ENCODE results near the gene ZBTB32. TPM values are rescaled to one million over a fixed set of nuclear protein-coding genes. Genes with fewer than 3 reads are reported as not detected.
A peak's percentile ranks its signal among the peaks of the same experiment; 100 is the strongest.

Gene ZBTB32
- total and polyA plus RNA-seq, 2 of the 8 experiments (the other 6 are each of a cell fraction or from before 2014, with no cell fraction given) = 0.11 to 0.50 TPM

DNA sequence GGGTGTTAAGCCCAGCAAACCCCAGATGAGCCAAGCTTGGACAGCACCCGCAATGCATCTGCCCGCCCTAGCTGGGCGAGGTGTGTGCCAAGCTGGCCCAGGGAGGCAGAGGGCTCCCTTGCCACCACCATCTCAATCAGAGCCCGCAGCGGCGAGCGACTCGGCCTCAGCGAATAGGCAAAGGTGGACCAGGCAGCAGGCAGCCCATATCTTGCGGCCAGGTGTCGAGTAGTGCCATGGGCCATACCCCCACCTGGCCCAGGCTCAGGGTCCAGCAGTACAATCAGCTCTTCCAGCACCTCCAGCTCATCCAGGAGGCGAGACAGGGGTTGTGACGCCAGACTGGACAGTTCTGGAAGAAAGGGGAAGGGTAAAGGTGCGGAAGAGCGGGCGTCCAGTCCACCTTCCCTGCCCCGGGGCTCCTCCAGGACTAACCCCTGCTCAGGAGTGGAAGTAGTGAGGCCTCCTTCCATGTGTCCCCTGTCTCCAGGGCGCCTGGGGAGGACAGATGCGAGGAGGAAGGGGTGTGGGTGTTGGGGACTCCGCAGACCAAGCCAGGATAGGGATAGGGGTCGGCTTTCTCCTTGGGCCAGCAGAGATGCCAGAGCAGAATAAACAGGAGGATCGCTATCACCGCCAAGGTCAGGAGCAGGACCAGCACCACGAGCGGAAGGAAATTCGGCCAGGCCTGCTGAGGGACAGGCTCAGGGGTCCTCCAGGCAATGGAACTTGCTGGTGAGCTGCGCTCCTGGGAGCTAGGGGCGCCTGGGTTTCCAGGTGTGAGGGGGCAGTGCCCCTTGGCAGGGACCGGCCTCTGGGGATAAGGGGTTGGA lies 35.1 kb downstream of the ZBTB32 start:
- no peak overlapping the region for H3K14ac ChIP-seq (ENCODE audit: insufficient read length)
- H2BK20ac ChIP-seq (ENCODE audit: low read length) = no peak overlapping the region
- no peaks in the 10 kb centered on the region; the same call in 1 of the 2 replicates for H3K79me1 ChIP-seq (ENCODE audit: low read depth, low read length)
- H3K79me2 ChIP-seq (ENCODE audit: control insufficient read depth in 1 of 2, insufficient read depth in 2 of 2, low read length in 2 of 2) = no peaks in the 10 kb centered on the region
- H4K91ac ChIP-seq (replicated peaks; ENCODE audit: insufficient read length, low read length) = no peak overlapping the region
- ChIA-PET CTCF (ENCODE audit: partially characterized antibody) (interaction anchor here (1.2 to 8.9 kb wide), 6 partner anchors 16 to 138 kb away, joined by 5 to 80 read pairs (median 5); no protein-coding TSS in a partner anchor), POLR2A (ENCODE audit: partially characterized antibody) (interaction anchor here (0.6 to 7.6 kb wide), 18 partner anchors 8 to 244 kb away, joined by 3 to 54 read pairs (median 6); partner anchors contain the start of genes APLP1, COX6B1, HSPB6 and LIN37)
- no peak overlapping the region for H3K27ac ChIP-seq (ENCODE audit: low read depth, low read length)
- H4K8ac ChIP-seq (ENCODE audit: extremely low read depth, insufficient read depth, low read length) = peak overlapping the region; percentile 65; the same call in 1 of the 2 replicates
- no peak overlapping the region for H2BK12ac ChIP-seq (ENCODE audit: low read depth, low read length)
- H2AFZ ChIP-seq (ENCODE audit: low read length) = no peak overlapping the region
- WGBS, 2 experiments (ENCODE audit: extremely low coverage in 1 of 2, insufficient coverage in 1 of 2, insufficient read length in 1 of 2, insufficient replicate concordance in 2 of 2, low coverage in 1 of 2, low lambda C conversion rate in 2 of 2, missing lambda C conversion rate in 1 of 2) = 79% methylated on average over 29 of the region's 29 CpGs; no CpG with 5 or more reads in 1 of the 2 experiments
- H3K36me3 ChIP-seq (ENCODE audit: control insufficient read depth in 2 of 4, insufficient read depth in 4 of 4, low read length in 3 of 4) = peaks cover 11 to 25% (median 18%) of the 10 kb centered on the region in 4 experiments; a peak in 6 of 8 replicates
- H3K9me3 ChIP-seq (ENCODE audit: insufficient read depth in 2 of 2, low read depth in 1 of 2, low read length in 1 of 2) = no peaks in the 10 kb centered on the region
- peak overlapping the region in 3 of 4 experiments; percentile 29 to 52 (median 31); a peak in 3 of 7 replicates for H3K9ac ChIP-seq (replicated peaks in 1 of 4; ENCODE audit: extremely low read depth in 1 of 4, low read depth in 3 of 4, low read length in 3 of 4)
- no peaks in the 10 kb centered on the region for H3K27me3 ChIP-seq (replicated peaks in 1 of 4; ENCODE audit: control insufficient read depth in 3 of 4, extremely low read depth in 1 of 4, insufficient read depth in 3 of 4, low read length in 3 of 4)
- TF ChIP-seq POLR2A (IDR thresholded peaks at IDR 0.05; ENCODE audit: control extremely low read depth in 1 of 2, low read depth in 2 of 2, low read length in 2 of 2) (0 out of 3 replicates have a peak, but pooled peaks of 1 of the 2 experiments have one; percentile 38), TEAD4 (IDR thresholded peaks at IDR 0.05; ENCODE audit: low read depth, low read length) (no peak), POLR2AphosphoS5 (IDR thresholded peaks at IDR 0.05; ENCODE audit: low read depth, low read length) (peak; percentile 9; the same call in 1 of the 2 replicates)
- no peak overlapping the region for H3K56ac ChIP-seq (replicated peaks; ENCODE audit: insufficient read length, low read depth, low read length)
- no peak overlapping the region for H2AK5ac ChIP-seq (ENCODE audit: low read depth, low read length)
- no peak overlapping the region for H2BK15ac ChIP-seq (ENCODE audit: low read length)
- no peak overlapping the region for H4K5ac ChIP-seq (ENCODE audit: insufficient read length, low read depth, low read length)
- no peak overlapping the region for H2BK5ac ChIP-seq (ENCODE audit: low read depth, low read length)
- peaks cover 11% of the 10 kb centered on the region; the same call in 1 of the 2 replicates for H3K23me2 ChIP-seq (ENCODE audit: low read depth, low read length)
- peak overlapping the region; percentile 70 to 78 for H3K4me2 ChIP-seq (ENCODE audit: insufficient read depth in 1 of 2, low read depth in 2 of 2, low read length in 2 of 2)
- no peak overlapping the region for H3K4ac ChIP-seq (replicated peaks; ENCODE audit: insufficient read length, low read depth, low read length)
- DNase-seq (ENCODE audit: low read depth in 1 of 2, low spot score in 2 of 2) = peak in 1 of 2 experiments; percentile 59
- peaks cover 0 to 5% (median 3%) of the 10 kb centered on the region in 4 experiments; a peak in 3 of 7 replicates for H3K4me1 ChIP-seq (replicated peaks in 1 of 4; ENCODE audit: control insufficient read depth in 3 of 4, insufficient read depth in 4 of 4, low read length in 3 of 4)
- no peak overlapping the region for H2BK120ac ChIP-seq (replicated peaks; ENCODE audit: low read depth, low read length)
- FAIRE-seq = no peak
- no peak overlapping the region; the same call in 1 of the 2 replicates for H3K18ac ChIP-seq (ENCODE audit: extremely low read depth, low read length)
- peaks cover 0 to 9% of the 10 kb centered on the region in 2 experiments for H4K20me1 ChIP-seq (replicated peaks in 1 of 2; ENCODE audit: control insufficient read depth in 1 of 2, insufficient read depth in 2 of 2, low read length in 2 of 2)
- H3K4me3 ChIP-seq (ENCODE audit: extremely low read depth in 1 of 4, insufficient read depth in 2 of 4, low read depth in 3 of 4, low read length in 4 of 4) = peak overlapping the region; percentile 72 to 86 (median 78)
- no peak overlapping the region for H3K23ac ChIP-seq (ENCODE audit: insufficient read length)
